Effector memory CD4-positive, alpha-beta T cell (primary cell): Measurements from ENCODE around the gene SLC28A1.
"Not testable (repeated sequence)": the region's sequence is repeated elsewhere in the genome, so short reads cannot be mapped to it uniquely, and the experiment has no call there.

Experiments used
- DNase-seq, 3 donors: peaks; one replicate each; pipeline ENCODE4 v3.0.0-alpha.2; 2020
- H3K27ac ChIP-seq: 2 replicates; pipeline ENCODE4 v1.7.0; 2013; ENCODE audit warnings: mild to moderate bottlenecking, low read length, moderate library complexity; ENCODE audit not compliant: insufficient read depth, poor library complexity, severe bottlenecking
- H3K27me3 ChIP-seq: replicated peaks from 2 replicates; pipeline ENCODE4 v1.7.0; 2013; ENCODE audit warnings: mild to moderate bottlenecking, low read length; ENCODE audit not compliant: insufficient read depth, control insufficient read depth, poor library complexity, severe bottlenecking
- H3K36me3 ChIP-seq: 2 replicates; pipeline ENCODE4 v1.7.0; 2013; ENCODE audit warnings: mild to moderate bottlenecking, low read length, moderate library complexity; ENCODE audit not compliant: control insufficient read depth, insufficient read depth
- H3K4me1 ChIP-seq: 2 replicates; pipeline ENCODE4 v1.7.0; 2013; ENCODE audit warnings: low read length, mild to moderate bottlenecking; ENCODE audit not compliant: control insufficient read depth, insufficient read depth, poor library complexity, severe bottlenecking
- H3K4me3 ChIP-seq: 2 replicates; pipeline ENCODE4 v1.7.0; 2013; ENCODE audit warnings: low read length, low read depth, mild to moderate bottlenecking; ENCODE audit not compliant: insufficient read depth, poor library complexity, severe bottlenecking
- H3K9me3 ChIP-seq: 2 replicates; pipeline ENCODE4 v1.7.0; 2013; ENCODE audit warnings: mild to moderate bottlenecking, low read length, moderate library complexity; ENCODE audit not compliant: control insufficient read depth

SLC28A1 gene

DNA sequence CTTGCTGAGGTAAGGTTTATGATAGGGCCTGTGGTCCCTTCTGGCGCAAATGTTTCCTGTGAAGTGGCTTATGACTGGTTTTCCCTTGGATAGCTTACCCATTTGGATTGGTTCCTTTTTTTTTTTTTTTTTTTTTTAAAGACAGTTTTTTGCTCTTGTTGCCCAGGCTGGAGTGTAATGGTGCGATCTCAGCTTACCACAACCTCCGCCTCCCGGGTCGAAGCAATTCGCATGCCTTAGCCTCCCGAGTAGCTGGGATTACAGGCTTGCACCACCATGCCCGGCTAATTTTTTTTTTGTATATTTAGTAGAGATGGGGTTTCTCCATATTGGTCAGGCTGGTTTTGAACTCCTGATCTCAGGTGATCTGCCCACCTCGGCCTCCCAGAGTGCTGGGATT lies 102.9 kb downstream of the SLC28A1 start:
- not testable (repeated sequence) for H3K9me3 ChIP-seq

DNA sequence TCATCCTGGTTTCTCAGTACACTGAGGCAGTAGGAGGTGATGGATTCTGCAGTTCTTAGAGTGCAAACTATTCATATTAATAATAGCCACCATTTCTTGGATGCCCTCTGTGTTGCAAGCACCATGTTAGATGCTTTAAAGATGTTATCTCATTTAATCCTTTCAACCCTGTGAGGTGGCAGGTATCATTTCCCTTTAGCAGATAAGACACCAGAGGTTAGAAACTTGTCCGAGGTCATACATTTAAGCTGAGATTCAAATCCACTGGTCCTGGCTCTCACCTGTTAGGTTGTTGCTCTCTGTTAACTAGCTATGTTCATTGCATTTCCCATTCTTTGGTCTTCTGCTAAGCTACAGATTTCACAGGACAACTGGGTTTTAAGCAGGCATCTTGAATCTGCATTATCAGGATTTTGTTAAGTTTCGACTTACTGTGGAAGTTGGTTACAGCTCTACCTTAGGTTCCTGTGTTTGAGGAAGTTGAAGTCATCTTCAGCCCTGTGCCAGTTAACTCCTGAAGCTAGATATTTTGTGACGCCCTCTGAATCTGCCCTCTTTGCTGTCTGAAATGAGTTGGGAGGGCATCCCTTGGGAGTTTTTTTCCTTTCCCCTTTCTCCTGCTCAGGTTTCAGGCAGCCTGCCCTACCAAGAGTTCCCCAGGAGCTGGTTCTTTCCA lies 103.6 kb downstream of the SLC28A1 start:
- Histone ChIP-seq H3K27me3 (no peaks in the 10 kb centered on the region), H3K27ac (peak overlapping the region; percentile 28), H3K9me3 (no peaks in the 10 kb centered on the region), H3K36me3 (no peaks in the 10 kb centered on the region), H3K4me3 (no peak overlapping the region), H3K4me1 (peaks cover 31% of the 10 kb centered on the region)
- no peak for DNase-seq

More for the DNA sequence above, 102.9 kb downstream of the SLC28A1 start:
- DNase-seq, H3K36me3 ChIP-seq, H3K27me3 ChIP-seq, H3K27ac ChIP-seq, H3K4me3 ChIP-seq: not testable (repeated sequence)
- peaks cover 31% of the 10 kb centered on the region for H3K4me1 ChIP-seq

DNA sequence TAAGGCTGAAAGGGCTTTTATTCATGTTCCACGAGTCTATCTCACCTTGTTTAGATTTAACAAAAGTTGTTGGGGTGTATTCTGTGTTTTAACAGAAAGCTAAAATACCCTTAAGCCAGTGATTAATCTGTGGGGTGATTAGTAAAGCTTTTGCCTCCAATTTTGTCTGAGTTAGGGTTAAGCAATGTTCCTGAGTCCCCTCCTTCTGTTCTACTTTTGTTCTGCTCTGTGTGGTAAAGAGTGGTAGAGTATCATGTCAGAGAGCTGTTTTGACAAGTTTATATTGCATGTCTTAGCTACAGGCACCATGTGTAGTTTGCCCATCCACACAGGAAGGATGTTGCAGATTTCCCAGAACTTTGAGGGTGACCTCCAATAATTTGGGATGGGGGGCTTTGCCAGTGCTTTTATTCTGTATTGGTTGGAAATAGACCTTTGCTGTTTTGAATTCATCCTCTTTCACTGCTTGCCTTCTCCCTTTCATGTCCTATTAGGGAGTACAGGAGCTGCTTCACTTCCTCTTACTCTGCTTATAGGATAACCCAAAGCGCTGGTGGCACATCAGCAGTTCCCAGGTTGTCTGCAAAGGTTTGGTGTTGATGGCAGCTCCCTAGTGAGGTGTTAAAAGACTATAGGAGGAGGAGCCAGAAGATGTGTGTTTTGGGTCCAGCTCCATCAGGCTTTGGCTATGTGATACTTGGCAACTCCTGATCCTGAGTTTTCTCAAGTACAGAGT lies 104.6 kb downstream of the SLC28A1 start:
- Histone ChIP-seq H3K27ac (peak overlapping the region; percentile 28), H3K4me1 (peaks cover 31% of the 10 kb centered on the region), H3K36me3 (no peaks in the 10 kb centered on the region), H3K4me3 (no peak overlapping the region), H3K9me3 (no peaks in the 10 kb centered on the region), H3K27me3 (no peaks in the 10 kb centered on the region)
- no peak for DNase-seq

DNA sequence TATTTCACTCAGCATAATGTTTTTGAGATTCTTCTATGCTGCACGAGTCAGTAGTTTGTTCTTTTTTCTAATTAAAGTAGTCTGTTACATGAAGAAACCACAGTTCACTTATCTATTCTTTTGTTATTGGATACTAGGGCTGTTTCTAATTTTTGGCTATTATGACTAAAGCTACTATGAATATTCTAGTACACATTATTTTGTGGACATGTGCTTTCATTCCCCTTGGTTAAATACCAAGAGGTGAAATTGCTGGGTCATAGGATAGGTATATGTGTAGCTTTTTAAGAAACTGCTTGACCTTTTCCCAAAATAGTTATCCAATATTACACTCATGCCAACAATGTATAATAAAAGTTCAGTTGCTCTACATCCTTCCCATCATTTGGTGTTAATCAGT lies 106.0 kb downstream of the SLC28A1 start:
- no peak for DNase-seq
- peaks cover 27% of the 10 kb centered on the region for H3K4me1 ChIP-seq
- H3K27me3 ChIP-seq = no peaks in the 10 kb centered on the region
- no peak overlapping the region for H3K4me3 ChIP-seq
- no peaks in the 10 kb centered on the region for H3K36me3 ChIP-seq
- no peak overlapping the region for H3K27ac ChIP-seq
- H3K9me3 ChIP-seq = no peaks in the 10 kb centered on the region

DNA sequence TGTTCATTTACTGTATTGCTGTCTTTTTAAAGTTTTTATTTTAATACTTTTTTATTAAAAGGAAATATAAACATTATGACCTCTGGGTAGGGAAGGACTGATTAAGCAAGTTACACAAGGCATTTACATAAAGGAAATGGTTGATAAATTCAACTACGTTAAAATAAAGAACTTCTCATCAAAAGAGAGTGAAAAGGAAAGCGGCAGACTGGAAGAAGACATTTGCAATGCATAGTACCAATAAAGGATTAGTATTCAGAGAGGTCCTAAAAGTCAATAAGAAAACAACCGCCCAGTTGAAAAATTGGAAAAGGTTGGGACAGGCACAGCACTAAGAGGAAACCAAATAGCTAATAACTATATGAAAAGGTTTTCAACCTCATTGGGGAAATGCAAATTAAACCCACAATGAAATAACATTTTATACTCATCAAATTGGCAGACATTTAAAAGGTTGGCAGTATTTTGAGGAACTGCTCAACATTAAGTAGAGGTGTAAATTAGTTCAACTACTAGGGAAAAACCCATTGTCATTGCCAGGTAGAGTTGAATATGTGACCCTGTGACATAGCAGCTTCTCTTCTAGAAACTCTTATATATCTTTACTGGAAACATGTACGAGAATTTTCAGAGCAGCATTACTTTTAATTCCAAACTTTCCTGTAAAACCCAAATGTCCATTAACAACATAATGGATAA lies 106.7 kb downstream of the SLC28A1 start:
- Histone ChIP-seq H3K9me3 (no peaks in the 10 kb centered on the region), H3K27ac (no peak overlapping the region), H3K4me3 (no peak overlapping the region), H3K36me3 (no peaks in the 10 kb centered on the region), H3K27me3 (no peaks in the 10 kb centered on the region), H3K4me1 (peaks cover 26% of the 10 kb centered on the region)
- DNase-seq = no peak

DNA sequence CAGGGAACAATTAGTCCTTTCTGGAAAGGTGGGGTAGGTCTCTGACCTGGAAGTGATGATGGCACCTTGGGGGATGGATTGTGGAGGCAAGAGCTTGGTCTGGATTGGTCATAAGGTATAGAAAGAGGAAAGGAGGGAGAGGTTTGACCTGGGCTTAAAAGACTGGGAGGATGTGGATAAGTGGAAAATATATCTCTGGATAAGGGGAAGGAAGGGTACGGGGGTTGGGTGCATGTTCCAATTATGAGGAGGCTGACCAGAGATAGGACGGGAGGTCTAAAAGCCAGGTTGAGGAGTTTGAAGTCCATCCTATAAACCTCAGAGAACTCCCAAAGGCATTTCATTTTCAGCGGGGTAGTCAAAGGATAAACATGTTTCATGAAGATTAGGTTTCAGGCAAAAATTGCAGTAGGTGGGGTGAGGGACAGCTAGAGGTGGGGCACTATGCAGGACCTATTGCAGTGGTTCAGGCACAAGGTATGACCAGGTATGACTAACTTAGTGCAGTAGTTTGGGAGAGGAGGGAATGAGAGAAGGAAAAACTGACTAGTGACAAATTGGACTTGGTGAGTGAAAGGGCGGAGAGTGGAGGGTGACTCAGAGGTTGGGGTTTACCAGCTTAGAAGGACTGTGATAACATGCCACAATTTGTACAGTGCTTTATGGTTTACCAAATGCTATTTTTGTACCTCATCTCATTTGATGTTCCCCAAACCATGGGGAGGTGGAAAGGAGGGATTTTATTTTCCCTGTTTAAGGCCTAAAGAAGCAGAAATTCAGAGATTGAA lies 107.9 kb downstream of the SLC28A1 start:
- Histone ChIP-seq H3K27ac (no peak overlapping the region), H3K4me3 (no peak overlapping the region), H3K4me1 (peaks cover 22% of the 10 kb centered on the region), H3K36me3 (no peaks in the 10 kb centered on the region), H3K27me3 (no peaks in the 10 kb centered on the region), H3K9me3 (no peaks in the 10 kb centered on the region)
- DNase-seq = no peak
